Smooth muscle cell (in vitro differentiated cells): ENCODE results near the gene SLC34A1. TPM values are rescaled to one million over a fixed set of nuclear protein-coding genes. Genes with fewer than 3 reads are reported as not detected.
"Not testable (repeated sequence)": the region's sequence is repeated elsewhere in the genome, so short reads cannot be mapped to it uniquely, and the experiment has no call there.

ENCODE experiments used
- DNase-seq: peaks from one replicate; lab custom pipeline; 2025; ENCODE audit not compliant: unreplicated experiment; lab: John Stamatoyannopoulos, UW
- H2AFZ ChIP-seq: fragments of 200-600 bp; sonication (generic); 2 replicates; pipeline ENCODE4 v1.6.0; 2016; ENCODE audit warnings: antibody characterized with exemption, low read depth, mild to moderate bottlenecking
- H3F3A ChIP-seq: fragments of 200-600 bp; sonication (generic); 2 replicates; pipeline ENCODE4 v1.6.0; 2017; ENCODE audit warnings: antibody characterized with exemption, low read depth
- H3K27ac ChIP-seq: fragments of 200-600 bp; sonication (generic); 2 replicates; pipeline ENCODE4 v1.5.1; 2016; ENCODE audit warnings: low read depth, mild to moderate bottlenecking
- H3K27me3 ChIP-seq: fragments of 200-600 bp; sonication (generic); 2 replicates; pipeline ENCODE4 v1.6.1; 2016; ENCODE audit warnings: low read depth, mild to moderate bottlenecking
- H3K36me3 ChIP-seq: fragments of 200-600 bp; sonication (generic); 2 replicates; pipeline ENCODE4 v1.5.1; 2016; ENCODE audit warnings: low read depth
- H3K4me1 ChIP-seq: fragments of 200-600 bp; sonication (generic); 2 replicates; pipeline ENCODE4 v1.5.1; 2016; ENCODE audit warnings: low read depth
- H3K4me2 ChIP-seq: fragments of 200-600 bp; sonication (generic); 2 replicates; pipeline ENCODE4 v1.6.0; 2016; ENCODE audit warnings: mild to moderate bottlenecking
- H3K4me3 ChIP-seq: fragments of 200-600 bp; sonication (generic); 2 replicates; pipeline ENCODE4 v1.5.1; 2016; ENCODE audit warnings: mild to moderate bottlenecking
- H3K79me2 ChIP-seq: fragments of 200-600 bp; sonication (generic); 2 replicates; pipeline ENCODE4 v1.6.0; 2016; ENCODE audit warnings: low read depth, mild to moderate bottlenecking
- H3K9ac ChIP-seq: fragments of 200-600 bp; sonication (generic); 2 replicates; pipeline ENCODE4 v1.6.0; 2016; ENCODE audit warnings: low read depth
- H3K9me3 ChIP-seq: fragments of 200-600 bp; sonication (generic); replicated peaks from 2 replicates; pipeline ENCODE4 v1.5.1; 2016; ENCODE audit warnings: low read depth
- H4K20me1 ChIP-seq: fragments of 200-600 bp; sonication (generic); 2 replicates; pipeline ENCODE4 v1.6.0; 2016; ENCODE audit warnings: low read depth
- WGBS: methylation state at CpG from one replicate; pipeline ENCODE4 v1.1.7; 2016; ENCODE audit warnings: low lambda C conversion rate; 5-methylcytosine and 5-hydroxymethylcytosine counted together
- polyA plus RNA-seq: library from polyadenylated mRNA; unstranded; fragments of >200 nt; fragmentation: Nextera tagmentation; extraction: Ambion mirVana; gene quantifications from 2 replicates; pipeline ENCODE4 v1.2.1, GENCODE V29; 2016
- total RNA-seq: library from RNA; depleted of rRNA; stranded (reverse); fragments of >200 nt; gene quantifications from 2 replicates; pipeline ENCODE4 v1.2.3, GENCODE V29; 2014
- TF ChIP-seq, protein P1 (sequence below): fragments of 200-600 bp; sonication (generic); IDR thresholded peaks from 2 replicates; pipeline ENCODE4 v1.5.1; 2017; ENCODE audit warnings: borderline replicate concordance, mild to moderate bottlenecking, antibody characterized with exemption; ENCODE audit not compliant: insufficient read depth, poor library complexity, severe bottlenecking

The SLC34A1 gene
- total and polyA plus RNA-seq, 2 experiments from 2014 or later = not detected

DNA sequence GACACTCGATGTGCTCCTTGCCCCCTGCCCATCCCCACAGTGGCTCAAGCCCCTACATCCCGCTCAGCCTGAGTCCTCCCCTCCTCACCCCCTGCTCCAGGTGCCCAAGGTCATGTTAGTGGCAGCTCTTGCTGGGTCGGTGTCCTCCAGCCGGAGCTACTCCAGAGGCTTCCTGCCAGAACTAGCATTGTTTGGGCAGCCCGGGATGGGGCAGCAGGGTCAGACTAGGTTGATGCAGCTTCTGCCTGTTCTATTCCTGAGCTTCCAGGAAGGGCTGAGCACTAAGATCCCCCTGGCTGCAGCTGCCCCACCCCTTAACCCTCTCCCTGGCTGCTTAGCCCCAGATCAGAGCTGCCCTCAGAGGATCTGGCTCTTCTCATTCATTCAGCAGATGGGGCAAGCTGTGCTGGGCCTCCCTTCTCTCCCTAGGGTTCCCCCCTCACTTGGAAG, 25.8 kb upstream of the SLC34A1 start:
- no peaks in the 10 kb centered on the region for H3F3A ChIP-seq
- H3K4me1 ChIP-seq = peaks cover 8% of the 10 kb centered on the region
- H3K36me3 ChIP-seq = no peaks in the 10 kb centered on the region
- no peaks in the 10 kb centered on the region for H3K9me3 ChIP-seq
- H3K27me3 ChIP-seq = no peaks in the 10 kb centered on the region
- TF ChIP-seq, protein P1, sequence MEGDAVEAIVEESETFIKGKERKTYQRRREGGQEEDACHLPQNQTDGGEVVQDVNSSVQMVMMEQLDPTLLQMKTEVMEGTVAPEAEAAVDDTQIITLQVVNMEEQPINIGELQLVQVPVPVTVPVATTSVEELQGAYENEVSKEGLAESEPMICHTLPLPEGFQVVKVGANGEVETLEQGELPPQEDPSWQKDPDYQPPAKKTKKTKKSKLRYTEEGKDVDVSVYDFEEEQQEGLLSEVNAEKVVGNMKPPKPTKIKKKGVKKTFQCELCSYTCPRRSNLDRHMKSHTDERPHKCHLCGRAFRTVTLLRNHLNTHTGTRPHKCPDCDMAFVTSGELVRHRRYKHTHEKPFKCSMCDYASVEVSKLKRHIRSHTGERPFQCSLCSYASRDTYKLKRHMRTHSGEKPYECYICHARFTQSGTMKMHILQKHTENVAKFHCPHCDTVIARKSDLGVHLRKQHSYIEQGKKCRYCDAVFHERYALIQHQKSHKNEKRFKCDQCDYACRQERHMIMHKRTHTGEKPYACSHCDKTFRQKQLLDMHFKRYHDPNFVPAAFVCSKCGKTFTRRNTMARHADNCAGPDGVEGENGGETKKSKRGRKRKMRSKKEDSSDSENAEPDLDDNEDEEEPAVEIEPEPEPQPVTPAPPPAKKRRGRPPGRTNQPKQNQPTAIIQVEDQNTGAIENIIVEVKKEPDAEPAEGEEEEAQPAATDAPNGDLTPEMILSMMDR = no peak
- H3K9ac ChIP-seq = no peak overlapping the region
- H3K4me2 ChIP-seq = no peak overlapping the region
- no peak overlapping the region for H2AFZ ChIP-seq
- no peak for DNase-seq
- no peak overlapping the region for H3K27ac ChIP-seq
- H4K20me1 ChIP-seq = no peaks in the 10 kb centered on the region
- H3K4me3 ChIP-seq = no peak overlapping the region
- H3K79me2 ChIP-seq = no peaks in the 10 kb centered on the region
- WGBS = 80% methylated on average over 5 of the region's 5 CpGs

DNA sequence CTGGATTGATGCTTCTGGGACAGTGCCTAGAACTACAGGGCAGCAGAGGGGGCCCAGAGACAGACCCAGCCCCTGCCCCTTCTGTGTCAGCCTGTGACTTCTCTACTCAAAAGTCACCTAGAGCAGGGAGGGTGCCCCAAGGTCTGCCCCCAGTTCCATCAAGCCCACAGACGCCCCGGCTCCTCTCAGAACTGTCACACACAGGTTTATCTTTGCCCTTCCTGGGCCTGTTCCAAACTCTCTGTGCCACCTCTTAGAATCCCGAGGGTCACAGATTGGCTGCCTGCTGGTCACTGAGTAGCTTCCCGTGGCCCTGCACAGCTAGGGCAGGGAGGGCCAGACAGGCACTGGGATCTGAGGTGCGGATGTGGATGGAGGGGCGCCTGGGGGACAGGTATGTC, 24.8 kb upstream of the SLC34A1 start:
- H3F3A ChIP-seq = no peaks in the 10 kb centered on the region
- H3K4me3 ChIP-seq = no peak overlapping the region
- no peak overlapping the region for H3K27ac ChIP-seq
- H3K9ac ChIP-seq = no peak overlapping the region
- no peaks in the 10 kb centered on the region for H3K79me2 ChIP-seq
- TF ChIP-seq, protein P1 = no peak
- no peaks in the 10 kb centered on the region for H3K9me3 ChIP-seq
- H2AFZ ChIP-seq = no peak overlapping the region
- DNase-seq = no peak
- no peaks in the 10 kb centered on the region for H3K27me3 ChIP-seq
- no peaks in the 10 kb centered on the region for H4K20me1 ChIP-seq
- no peak overlapping the region for H3K4me2 ChIP-seq
- 84% methylated on average over 6 of the region's 6 CpGs for WGBS
- H3K4me1 ChIP-seq = peaks cover 11% of the 10 kb centered on the region
- H3K36me3 ChIP-seq = no peaks in the 10 kb centered on the region

DNA sequence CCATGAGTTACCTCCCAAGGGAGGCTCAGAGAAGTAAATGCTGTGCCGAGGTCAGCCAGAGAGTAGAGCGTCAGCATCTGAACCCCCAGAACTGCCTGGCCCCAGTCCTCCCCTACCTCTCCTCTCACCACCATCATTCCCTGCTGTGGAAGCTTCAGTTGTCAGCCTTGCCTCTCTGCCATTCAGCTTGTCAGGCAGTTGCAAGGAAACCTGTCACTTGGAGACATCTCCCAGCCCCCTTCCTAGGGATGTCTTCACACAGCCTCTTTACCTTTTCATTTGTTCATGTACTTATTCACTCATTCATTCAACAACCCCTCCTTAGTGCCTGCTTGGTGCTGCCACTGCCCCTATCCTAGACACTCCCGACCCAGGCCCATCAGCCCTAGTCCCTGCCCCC, 24.4 kb upstream of the SLC34A1 start:
- no peak overlapping the region for H2AFZ ChIP-seq
- peaks cover 11% of the 10 kb centered on the region for H3K4me1 ChIP-seq
- H4K20me1 ChIP-seq = no peaks in the 10 kb centered on the region
- TF ChIP-seq, protein P1 = no peak
- no peaks in the 10 kb centered on the region for H3K36me3 ChIP-seq
- no peaks in the 10 kb centered on the region for H3K27me3 ChIP-seq
- no peak overlapping the region for H3K4me2 ChIP-seq
- no peak overlapping the region for H3K27ac ChIP-seq
- whole genome bisulfite sequencing = 91% methylated on average over 3 of the region's 3 CpGs
- no peak for DNase-seq
- H3F3A ChIP-seq = no peaks in the 10 kb centered on the region
- no peak overlapping the region for H3K4me3 ChIP-seq
- H3K9ac ChIP-seq = no peak overlapping the region
- H3K79me2 ChIP-seq = no peaks in the 10 kb centered on the region
- no peaks in the 10 kb centered on the region for H3K9me3 ChIP-seq

DNA sequence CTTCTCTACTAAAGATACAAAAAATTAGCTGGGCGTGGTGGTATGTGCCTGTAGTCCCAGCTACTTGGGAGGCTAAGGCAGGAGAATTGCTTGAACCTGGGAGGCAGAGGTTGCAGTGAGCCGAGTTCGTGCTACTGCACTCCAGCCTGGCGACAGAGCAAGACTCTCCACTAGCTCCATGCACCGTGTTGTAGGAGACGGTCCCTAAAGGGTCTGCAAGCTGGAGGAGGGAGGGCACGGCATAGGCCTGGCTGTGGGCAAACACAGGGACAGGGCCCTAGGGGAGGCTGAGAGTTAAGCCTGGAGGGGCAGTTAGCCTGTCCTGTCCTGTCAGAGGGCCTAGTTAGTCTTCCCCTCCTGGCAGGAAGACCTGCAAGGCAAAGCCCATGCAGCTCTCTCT, 23.5 kb upstream of the SLC34A1 start:
- H3K4me1 ChIP-seq = peaks cover 11% of the 10 kb centered on the region
- H3F3A ChIP-seq, H4K20me1 ChIP-seq, H3K4me2 ChIP-seq, H3K9ac ChIP-seq, H3K4me3 ChIP-seq, H3K9me3 ChIP-seq, DNase-seq, H3K79me2 ChIP-seq, H2AFZ ChIP-seq, H3K27ac ChIP-seq, H3K36me3 ChIP-seq, H3K27me3 ChIP-seq: not testable (repeated sequence)
- 89% methylated on average over 7 of the region's 7 CpGs for WGBS
